Urothelium cell line (cell line): ENCODE data around the gene APCDD1L.
"Not testable (repeated sequence)": the region's sequence is repeated elsewhere in the genome, so short reads cannot be mapped to it uniquely, and the experiment has no call there.

ENCODE experiments used
- DNase-seq: peaks from one replicate; pipeline ENCODE4 v3.0.0; 2011; ENCODE audit warnings: low spot score, mixed read lengths
- FAIRE-seq: peaks from 2 replicates; lab custom pipeline; 2011; peaks lifted over from hg19 to GRCh38; lab: Jason Lieb, UNC

Gene APCDD1L

GRCh38 chr20:58420798-58421496 is 94.3 kb downstream of the APCDD1L start:
- FAIRE-seq (peak; percentile 5), DNase-seq (peak; percentile 61)

DNA sequence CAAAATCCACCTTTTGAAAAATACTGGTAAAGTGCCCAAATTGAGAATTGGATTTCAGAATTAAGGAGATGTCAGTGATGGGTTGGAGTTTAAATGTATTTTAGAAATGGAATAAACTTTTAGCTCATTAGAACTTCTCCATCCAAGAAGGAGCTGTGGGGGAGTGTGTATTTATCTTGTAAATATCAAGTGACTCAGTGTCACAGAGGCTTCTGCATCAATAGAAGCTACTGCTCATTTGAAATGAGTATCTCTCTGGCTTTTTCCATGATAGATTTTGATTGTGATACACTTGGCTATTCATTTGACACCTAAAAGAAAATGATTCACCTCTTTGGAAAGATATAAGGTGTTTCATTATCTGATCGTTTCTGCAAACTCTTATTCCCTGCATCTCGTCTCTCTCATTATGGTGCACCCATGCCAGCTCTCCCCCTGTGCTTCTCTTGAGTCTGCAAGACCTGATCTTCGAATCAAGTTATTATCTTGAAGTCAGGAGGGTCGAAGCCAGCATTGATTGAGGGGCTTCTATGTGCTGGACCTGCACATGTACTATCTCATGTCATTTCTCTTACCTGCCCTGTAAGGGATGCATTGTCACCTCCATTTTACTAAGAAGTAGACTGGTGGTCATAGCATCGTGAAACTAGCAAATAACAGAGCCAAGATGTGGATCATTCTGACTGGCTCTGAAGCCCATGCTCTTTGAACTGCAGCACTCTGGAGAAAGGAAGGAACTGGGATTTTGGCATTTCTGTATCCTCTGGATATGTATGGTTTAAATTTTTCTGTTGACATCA is 96.0 kb downstream of the APCDD1L start:
- DNase-seq (no peak), FAIRE-seq (no peak)

GRCh38 chr20:58417438-58417837 is 97.8 kb downstream of the APCDD1L start:
- no peak for DNase-seq
- FAIRE-seq: no peak

DNA sequence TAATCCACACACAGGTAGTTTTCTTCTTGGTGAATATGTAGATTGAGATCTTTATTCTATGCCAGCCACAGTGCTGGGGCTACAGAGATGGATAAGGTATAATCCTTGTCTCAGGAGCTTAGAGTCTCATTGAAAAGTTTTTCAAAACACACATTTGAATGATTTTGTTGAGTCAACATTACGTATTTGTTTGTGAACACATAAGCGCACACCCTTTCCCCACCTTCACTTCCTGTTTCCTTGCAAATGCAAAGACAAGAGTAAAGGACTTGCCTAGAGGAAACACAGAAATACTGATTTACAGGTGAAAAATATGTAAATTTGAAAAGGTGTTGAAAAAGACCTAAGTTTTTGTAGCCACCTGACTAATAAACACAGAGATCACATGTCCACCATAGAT is 98.4 kb downstream of the APCDD1L start:
- no peak for DNase-seq
- FAIRE-seq: no peak

DNA sequence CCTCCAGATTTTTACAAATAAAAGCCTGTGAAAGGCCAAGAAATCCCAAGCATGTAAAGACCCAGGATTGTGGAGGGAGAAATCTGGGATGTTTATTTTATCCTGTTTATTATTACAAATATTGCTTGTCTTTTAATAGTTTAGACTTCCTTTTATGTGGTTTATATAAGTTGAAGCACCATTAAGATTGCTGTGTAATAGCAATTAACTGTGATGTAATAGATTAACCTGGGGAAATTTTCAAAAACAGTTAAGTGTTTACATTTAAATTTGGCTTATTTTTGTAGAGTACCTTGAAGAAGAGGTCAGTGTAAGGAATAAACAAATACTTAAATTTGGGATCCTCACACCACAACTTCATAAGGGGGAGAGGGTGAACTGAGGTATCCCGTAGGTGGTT is 99.1 kb downstream of the APCDD1L start:
- DNase-seq: no peak
- no peak for FAIRE-seq

GRCh38 chr20:58414786-58415185 is 100.4 kb downstream of the APCDD1L start:
- not testable (repeated sequence) for FAIRE-seq, DNase-seq

GRCh38 chr20:58414216-58414615 is 101.0 kb downstream of the APCDD1L start:
- not testable (repeated sequence) for DNase-seq, FAIRE-seq
